ENCODE data around the gene MOK. TPM values are rescaled to one million over a fixed set of nuclear protein-coding genes. Genes with fewer than 3 reads are reported as not detected.
A peak's percentile ranks its signal among the peaks of the same experiment; 100 is the strongest.

Gene MOK
- total RNA-seq, 4 donors from 2014 or later, result 3.0 to 16.0 (median 11.1) TPM

GRCh38 chr14:102238766-102239165, 66.2 kb downstream of the MOK start:
- Histone ChIP-seq H3K27me3 (no peaks in the 10 kb centered on the region), H3K27ac (no peak overlapping the region), H3K4me3 (no peak overlapping the region), H3K4me1 (peaks cover 0 to 8% (median 3%) of the 10 kb centered on the region in 4 donors), H3K9me3 (no peaks in the 10 kb centered on the region), H3K36me3 (no peaks in the 10 kb centered on the region)
- WGBS, 2 donors (ENCODE audit: low coverage in 1 of 2), result 78 to 86% methylated on average over 1 to 3 of the region's 3 CpGs
- DNase-seq, result no peak
- TF ChIP-seq POLR2AphosphoS5 (IDR thresholded peaks at IDR 0.05) (no peak), POLR2A (IDR thresholded peaks at IDR 0.05) (no peak), EP300 (IDR thresholded peaks at IDR 0.05; ENCODE audit: low read depth) (no peak), CTCF (IDR thresholded peaks at IDR 0.05) (no peak)
- intact Hi-C loops (cut with DNase I; ENCODE audit: low total_unique reads) (no loop called here), in situ Hi-C loops (cut with MboI; ENCODE audit: low pct_ligation_motif_present in 1 of 4, low pct_unique_long_range_greater_than_20kb in 1 of 4, low sequenced_read_pairs in 3 of 4) (loop anchor here in 2 of 4 donors (5.0 to 10.0 kb wide), 2 partner anchors 74 to 76 kb away; partner anchors contain the start of gene ZNF839 (in 1 of the 2))

- no peaks in the 10 kb centered on the region for H3K36me3 ChIP-seq
- intact Hi-C loops (cut with DNase I; ENCODE audit: low total_unique reads) (no loop called here), in situ Hi-C loops (cut with MboI; ENCODE audit: low pct_ligation_motif_present in 1 of 4, low pct_unique_long_range_greater_than_20kb in 1 of 4, low sequenced_read_pairs in 3 of 4) (loop anchor here in 2 of 4 donors (5.0 to 10.0 kb wide), 2 partner anchors 74 to 77 kb away; partner anchors contain the start of gene ZNF839 (in 1 of the 2))
- no peak overlapping the region for H3K4me3 ChIP-seq
- no peak for TF ChIP-seq CTCF (IDR thresholded peaks at IDR 0.05)
- TF ChIP-seq POLR2AphosphoS5 (IDR thresholded peaks at IDR 0.05), result no peak
- TF ChIP-seq EP300 (IDR thresholded peaks at IDR 0.05; ENCODE audit: low read depth), result no peak
- no peak for TF ChIP-seq POLR2A (IDR thresholded peaks at IDR 0.05)
- H3K27ac ChIP-seq, result no peak overlapping the region
- no peak for DNase-seq
- no peaks in the 10 kb centered on the region for H3K27me3 ChIP-seq
- peaks cover 0 to 8% (median 3%) of the 10 kb centered on the region in 4 donors for H3K4me1 ChIP-seq
- H3K9me3 ChIP-seq, result no peaks in the 10 kb centered on the region
- WGBS, 2 donors (ENCODE audit: low coverage in 1 of 2), result 79 to 92% methylated on average over 4 of the region's 4 CpGs
These were observed 66.8 kb downstream of the MOK start for GRCh38 chr14:102238131-102238530.

GRCh38 chr14:102236026-102236425, 68.9 kb downstream of the MOK start:
- Histone ChIP-seq H3K27me3 (no peaks in the 10 kb centered on the region), H3K4me3 (no peak overlapping the region), H3K9me3 (no peaks in the 10 kb centered on the region), H3K27ac (no peak overlapping the region), H3K4me1 (peaks cover 0 to 8% (median 3%) of the 10 kb centered on the region in 4 donors), H3K36me3 (no peaks in the 10 kb centered on the region)
- in situ Hi-C loops (cut with MboI; ENCODE audit: low pct_ligation_motif_present in 1 of 4, low pct_unique_long_range_greater_than_20kb in 1 of 4, low sequenced_read_pairs in 3 of 4) (loop anchor here in 2 of 4 donors (5.0 to 10.0 kb wide), 2 partner anchors 76 to 79 kb away; partner anchors contain the start of gene ZNF839 (in 1 of the 2)), intact Hi-C loops (cut with DNase I; ENCODE audit: low total_unique reads) (no loop called here)
- DNase-seq, result no peak
- 97% methylated on average over 12 of the region's 12 CpGs; no CpG with 5 or more reads in 1 of the 2 donors for WGBS, 2 donors (ENCODE audit: low coverage in 1 of 2)
- no peak for TF ChIP-seq EP300 (IDR thresholded peaks at IDR 0.05; ENCODE audit: low read depth)
- no peak for TF ChIP-seq POLR2A (IDR thresholded peaks at IDR 0.05)
- no peak for TF ChIP-seq POLR2AphosphoS5 (IDR thresholded peaks at IDR 0.05)
- TF ChIP-seq CTCF (IDR thresholded peaks at IDR 0.05), result no peak

- Histone ChIP-seq H3K4me1 (peaks cover 0 to 8% (median 3%) of the 10 kb centered on the region in 4 donors), H3K4me3 (no peak overlapping the region), H3K27me3 (no peaks in the 10 kb centered on the region), H3K9me3 (no peaks in the 10 kb centered on the region), H3K27ac (no peak overlapping the region), H3K36me3 (no peaks in the 10 kb centered on the region)
- intact Hi-C loops (cut with DNase I; ENCODE audit: low total_unique reads) (loop anchor here (2.0 kb wide), 1 partner anchor 79 kb away; no protein-coding TSS in a partner anchor), in situ Hi-C loops (cut with MboI; ENCODE audit: low pct_ligation_motif_present in 1 of 4, low pct_unique_long_range_greater_than_20kb in 1 of 4, low sequenced_read_pairs in 3 of 4) (loop anchor here in 2 of 4 donors (5.0 to 10.0 kb wide), 2 partner anchors 77 to 79 kb away; partner anchors contain the start of gene ZNF839 (in 1 of the 2))
- TF ChIP-seq EP300 (IDR thresholded peaks at IDR 0.05; ENCODE audit: low read depth), result no peak
- TF ChIP-seq CTCF (IDR thresholded peaks at IDR 0.05), result peak; percentile 82 to 88 (median 84)
- 46 to 69% methylated on average over 12 to 19 of the region's 19 CpGs for WGBS, 2 donors (ENCODE audit: low coverage in 1 of 2)
- peak; percentile 87 for DNase-seq
These were observed 69.6 kb downstream of the MOK start for GRCh38 chr14:102235275-102235897.
